Measurements from ENCODE around the gene LSM4. TPM values are rescaled to one million over a fixed set of nuclear protein-coding genes. Genes with fewer than 3 reads are reported as not detected.

Gene LSM4
- total RNA-seq, 4 donors from 2014 or later = 94.3 to 218 (median 175) TPM

- TF ChIP-seq CTCF (IDR thresholded peaks at IDR 0.05) (no peak), POLR2AphosphoS5 (IDR thresholded peaks at IDR 0.05) (peak in 1 of 3 donors; percentile 7)
- no peak for DNase-seq
- intact Hi-C loops (cut with DNase I; ENCODE audit: low total_unique reads) (no loop called here), in situ Hi-C loops (cut with MboI; ENCODE audit: low pct_ligation_motif_present in 1 of 4, low pct_unique_long_range_greater_than_20kb in 1 of 4, low sequenced_read_pairs in 3 of 4) (loop anchor here in 1 of 4 donors (25.0 kb wide), 1 partner anchor 155 kb away; the partner anchor contains the start of gene SSBP4)
- WGBS, 2 donors (ENCODE audit: low coverage in 1 of 2) = 93% methylated on average over 55 of the region's 55 CpGs; no CpG with 5 or more reads in 1 of the 2 donors
- H3K27ac ChIP-seq = no peak overlapping the region
- no peaks in the 10 kb centered on the region for H3K36me3 ChIP-seq
- H3K27me3 ChIP-seq = peaks cover 8% of the 10 kb centered on the region
- no peaks in the 10 kb centered on the region for H3K9me3 ChIP-seq
- no peak overlapping the region for H3K4me3 ChIP-seq
- H3K4me1 ChIP-seq = peaks cover 0 to 29% (median 9%) of the 10 kb centered on the region in 4 donors
Observed at GRCh38 chr19:18257503-18258470, 65.1 kb downstream of the LSM4 start.

Small RNAs within 50 kb of the gene (small RNA-seq; reads per million reads assigned to genes)
- gene MIR3188 = 0 to 1.6 (median 0.26) reads per million in 4 donors
- 0 reads per million in 4 donors for gene RN7SL513P
- gene RPL39P38 = 0 reads per million in 4 donors

Other genes with a start within 250 kb of the LSM4 start
- gene IL12RB1, start 236.1 kb downstream of the LSM4 start, total RNA-seq = 1 to 10 TPM in 1 of 4 donors, under 1 TPM in 1, not detected in 2; 0.55 to 2.1 TPM
- 10 to 100 TPM; 27.2 to 53.5 (median 32.7) TPM for gene MAST3, start 225.3 kb downstream of the LSM4 start, total RNA-seq
- gene PIK3R2, start 169.9 kb downstream of the LSM4 start, total RNA-seq = 100 to 1,000 TPM in 1 of 4 donors, 10 to 100 TPM in 3; 30.5 to 135 (median 31.2) TPM
- 10 to 100 TPM in 3 of 4 donors, 1 to 10 TPM in 1; 10.0 to 50.8 (median 32.8) TPM for gene IFI30, start 149.3 kb downstream of the LSM4 start, total RNA-seq
- gene MPV17L2, start 129.9 kb downstream of the LSM4 start, total RNA-seq = 10 to 100 TPM in 3 of 4 donors, 1 to 10 TPM in 1; 1.6 to 22.3 (median 12.6) TPM
- 1 to 10 TPM in 3 of 4 donors, not detected in 1; 2.2 to 8.6 (median 3.8) TPM for gene RAB3A, start 119.0 kb downstream of the LSM4 start, total RNA-seq
- 10 to 100 TPM in 2 of 4 donors, 1 to 10 TPM in 2; 3.0 to 18.3 (median 7.7) TPM for gene PDE4C, start 96.6 kb downstream of the LSM4 start, total RNA-seq
- gene IQCN, start 48.6 kb downstream of the LSM4 start, total RNA-seq = 10 to 100 TPM in 3 of 4 donors, 1 to 10 TPM in 1; 4.8 to 49.7 (median 17.5) TPM
- gene JUND, start 41.5 kb downstream of the LSM4 start, total RNA-seq = 1,000 to 10,000 TPM in 3 of 4 donors, 100 to 1,000 TPM in 1; 714 to 2,423 (median 1,288) TPM
- 100 to 1,000 TPM in 1 of 4 donors, 10 to 100 TPM in 3; 59.7 to 110 (median 73.0) TPM for gene PGPEP1, start 17.5 kb upstream of the LSM4 start, total RNA-seq
- 10 to 100 TPM; 36.3 to 77.0 (median 58.9) TPM for gene GDF15, start 63.1 kb upstream of the LSM4 start, total RNA-seq
- gene LRRC25, start 74.5 kb upstream of the LSM4 start, total RNA-seq = 1 to 10 TPM in 3 of 4 donors, not detected in 1; 3.3 to 4.9 (median 4.1) TPM
- gene SSBP4, start 96.3 kb upstream of the LSM4 start, total RNA-seq = 10 to 100 TPM in 3 of 4 donors, 1 to 10 TPM in 1; 9.4 to 40.4 (median 32.2) TPM
- 10 to 100 TPM in 2 of 4 donors, 1 to 10 TPM in 2; 3.0 to 15.1 (median 8.8) TPM for gene ISYNA1, start 115.1 kb upstream of the LSM4 start, total RNA-seq
- gene ELL, start 199.0 kb upstream of the LSM4 start, total RNA-seq = 10 to 100 TPM; 16.2 to 72.2 (median 18.0) TPM
- gene FKBP8, start 220.5 kb upstream of the LSM4 start, total RNA-seq = 100 to 1,000 TPM; 267 to 318 (median 275) TPM
- 100 to 1,000 TPM in 2 of 4 donors, 10 to 100 TPM in 2; 62.1 to 195 (median 98.0) TPM for gene KXD1, start 234.8 kb upstream of the LSM4 start, total RNA-seq
- gene UBA52, start 248.8 kb upstream of the LSM4 start, total RNA-seq = 100 to 1,000 TPM; 421 to 735 (median 566) TPM